ENCODE results near the gene STOML1.
A peak's percentile ranks its signal among the peaks of the same experiment; 100 is the strongest.

Gene STOML1, protein sequence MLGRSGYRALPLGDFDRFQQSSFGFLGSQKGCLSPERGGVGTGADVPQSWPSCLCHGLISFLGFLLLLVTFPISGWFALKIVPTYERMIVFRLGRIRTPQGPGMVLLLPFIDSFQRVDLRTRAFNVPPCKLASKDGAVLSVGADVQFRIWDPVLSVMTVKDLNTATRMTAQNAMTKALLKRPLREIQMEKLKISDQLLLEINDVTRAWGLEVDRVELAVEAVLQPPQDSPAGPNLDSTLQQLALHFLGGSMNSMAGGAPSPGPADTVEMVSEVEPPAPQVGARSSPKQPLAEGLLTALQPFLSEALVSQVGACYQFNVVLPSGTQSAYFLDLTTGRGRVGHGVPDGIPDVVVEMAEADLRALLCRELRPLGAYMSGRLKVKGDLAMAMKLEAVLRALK

DNA sequence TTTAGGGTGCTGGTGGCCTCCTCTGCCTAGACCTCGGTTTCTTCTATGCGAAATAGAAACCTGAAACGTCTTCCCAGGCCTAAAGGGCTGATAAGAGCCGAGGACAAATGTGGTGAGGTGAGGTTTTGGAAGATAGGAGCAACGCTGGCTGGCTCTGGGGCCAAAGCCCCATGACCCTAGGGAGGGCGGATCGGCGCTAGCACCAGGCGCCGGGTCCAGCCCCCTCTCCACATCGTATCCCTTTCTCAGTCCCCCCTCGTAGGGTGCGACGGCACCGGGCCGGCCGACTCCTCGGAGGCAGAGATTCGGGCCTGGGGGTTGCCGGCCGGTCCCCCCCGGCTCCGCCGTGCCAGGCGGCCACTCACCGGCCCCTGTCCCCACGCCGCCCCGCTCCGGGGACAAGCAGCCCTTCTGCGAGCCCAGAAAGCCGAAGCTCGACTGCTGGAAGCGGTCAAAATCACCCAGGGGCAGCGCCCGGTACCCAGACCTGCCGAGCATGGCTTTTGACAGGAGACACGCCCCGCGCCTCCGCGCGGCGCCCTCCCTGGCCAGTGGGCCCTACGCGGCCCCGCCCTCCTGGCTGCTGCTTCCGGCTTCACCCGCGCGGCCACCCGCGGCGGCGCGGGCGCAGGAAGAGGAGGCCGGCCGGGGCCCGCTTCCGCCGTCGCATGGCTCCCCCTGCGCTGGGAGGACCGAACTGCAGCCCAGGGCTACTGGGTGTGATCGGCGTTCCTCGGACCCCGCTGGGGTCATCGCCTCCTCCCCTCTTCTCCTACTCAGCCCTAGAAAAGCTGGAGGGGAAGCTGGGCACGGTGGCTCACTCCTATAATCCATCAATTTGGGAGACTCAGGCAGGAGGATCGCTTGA is at the start of gene STOML1:
Gene STOML1 (minus strand): TSS at position 570 of the 868 bp plus-strand sequence. CDS start 72 bp downstream, at position 498.
- peak; percentile 73 for DNase-seq

DNA sequence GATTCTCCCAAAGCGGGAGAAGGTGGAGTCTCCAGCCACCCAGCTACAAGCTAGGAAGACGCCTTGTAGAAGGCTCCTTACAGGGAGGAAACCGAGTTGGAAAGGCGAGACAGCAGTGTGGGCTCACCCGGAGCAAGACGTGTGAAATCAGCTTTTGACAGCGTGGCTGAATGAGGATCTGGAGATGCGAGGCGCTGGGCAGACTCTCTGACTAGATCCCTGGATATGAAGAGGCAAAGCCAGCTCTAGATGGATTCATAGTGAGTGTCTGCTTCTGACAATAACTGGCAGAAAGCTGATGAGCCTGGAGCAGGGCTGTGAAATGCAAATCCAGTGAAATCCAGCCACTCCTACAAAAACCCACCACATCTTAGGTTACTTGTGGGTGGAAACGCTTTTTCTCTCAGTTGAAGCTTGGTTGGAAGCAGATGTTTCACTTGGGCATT is 49.2 kb upstream of the STOML1 start:
- no peak for DNase-seq

DNA sequence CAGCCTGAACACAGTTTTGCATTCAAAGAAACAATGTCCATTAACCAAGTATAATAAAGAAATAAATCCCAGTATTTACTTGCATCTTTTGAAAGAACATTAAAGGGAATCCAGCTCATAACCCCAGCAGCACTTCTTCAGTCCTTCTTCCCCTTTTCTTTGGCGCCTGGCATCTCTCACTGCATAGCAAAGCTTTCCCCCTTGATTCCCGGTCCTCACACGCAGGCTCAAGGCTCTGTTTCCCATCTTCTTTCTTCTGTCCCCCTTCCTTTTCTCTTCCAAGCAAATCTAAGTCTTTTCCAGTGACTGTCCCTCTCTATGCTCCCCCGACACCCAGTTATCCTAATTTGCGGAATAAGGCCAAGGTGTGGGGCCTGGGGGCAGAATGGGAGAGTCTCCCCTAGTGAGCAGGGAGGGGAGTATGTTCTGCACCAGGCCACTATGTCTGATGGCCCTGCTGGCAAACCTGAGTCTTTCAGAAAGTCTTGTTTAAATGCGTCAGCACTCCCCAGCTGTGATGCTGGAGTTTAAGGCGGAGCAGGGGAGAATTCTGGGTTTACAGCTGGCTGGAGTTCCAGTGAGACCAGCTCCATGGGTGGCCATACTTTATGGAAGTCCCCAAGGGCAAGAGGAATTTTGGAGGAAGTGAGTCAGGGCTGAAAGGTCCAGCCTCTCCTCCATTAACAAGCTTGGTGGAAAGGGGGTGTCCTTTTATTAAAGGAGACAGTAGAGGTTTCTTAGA is 48.2 kb upstream of the STOML1 start:
- DNase-seq = peak; percentile 18

DNA sequence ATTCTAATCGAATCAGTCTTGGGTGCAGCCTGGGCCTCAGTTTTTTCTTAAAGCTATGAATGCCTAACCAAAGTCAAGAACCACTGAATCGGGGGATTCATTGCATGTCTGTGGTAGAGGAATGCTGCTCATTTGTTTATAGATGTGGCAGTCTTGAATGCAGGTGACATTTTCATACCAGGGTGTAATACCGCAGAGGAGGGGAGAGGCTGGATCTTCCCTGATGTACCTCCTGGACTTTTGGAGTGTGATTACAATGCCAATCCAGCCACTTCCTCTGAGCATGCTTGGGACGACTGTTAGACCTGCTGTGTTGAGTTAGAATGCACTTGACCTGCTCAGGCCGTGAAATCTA is 47.5 kb upstream of the STOML1 start:
- DNase-seq = no peak

DNA sequence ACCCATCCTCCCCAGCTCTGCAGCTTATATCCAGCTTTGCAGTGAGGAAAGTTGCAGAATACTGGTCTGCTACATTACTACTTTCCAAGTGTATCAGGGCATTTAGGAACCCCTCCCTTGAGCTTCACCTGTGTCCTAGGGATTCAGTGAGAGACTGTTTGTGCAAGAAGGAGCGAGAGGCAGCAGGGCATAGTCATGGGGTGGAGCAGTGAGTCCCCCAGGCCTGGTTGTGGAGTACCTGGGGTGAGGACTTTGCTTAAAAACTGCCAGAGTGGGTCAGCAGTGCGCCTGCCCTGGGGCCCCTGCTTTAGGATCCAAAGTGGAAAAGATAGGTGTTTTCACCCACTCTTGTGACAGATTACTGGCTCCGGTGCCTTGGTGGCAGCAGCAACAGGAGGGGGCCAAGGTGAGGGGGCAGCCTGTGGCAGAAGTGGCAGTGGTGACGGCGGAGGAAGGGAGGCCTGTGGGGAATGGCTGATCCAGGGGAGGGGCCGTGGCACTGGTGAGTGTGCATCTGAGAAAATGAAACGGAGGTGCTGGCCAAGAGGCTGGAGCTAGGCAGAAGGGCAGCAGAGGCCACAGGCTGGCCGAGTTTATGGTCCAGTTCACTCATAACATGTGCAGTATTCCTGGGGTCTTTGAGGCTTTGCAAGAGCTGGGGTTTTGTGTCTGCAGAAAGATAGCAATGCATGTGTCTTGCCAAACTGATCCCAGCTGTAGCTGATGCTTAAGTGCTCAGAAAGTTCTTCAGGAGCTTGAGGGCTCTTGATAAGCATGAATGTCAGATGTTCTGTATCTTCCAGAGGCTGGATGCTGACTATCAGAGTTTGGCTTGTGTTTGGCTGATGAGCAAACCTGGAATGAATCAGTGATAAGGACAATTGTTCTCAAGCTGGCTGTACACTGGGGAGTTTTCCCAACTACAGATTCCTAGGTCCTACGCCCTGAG is 46.9 kb upstream of the STOML1 start:
- DNase-seq = no peak

GRCh38 chr15:74037171-74038117 is 45.3 kb upstream of the STOML1 start:
- no peak for DNase-seq

GRCh38 chr15:74036271-74037170 is 44.4 kb upstream of the STOML1 start:
- no peak for DNase-seq

DNA sequence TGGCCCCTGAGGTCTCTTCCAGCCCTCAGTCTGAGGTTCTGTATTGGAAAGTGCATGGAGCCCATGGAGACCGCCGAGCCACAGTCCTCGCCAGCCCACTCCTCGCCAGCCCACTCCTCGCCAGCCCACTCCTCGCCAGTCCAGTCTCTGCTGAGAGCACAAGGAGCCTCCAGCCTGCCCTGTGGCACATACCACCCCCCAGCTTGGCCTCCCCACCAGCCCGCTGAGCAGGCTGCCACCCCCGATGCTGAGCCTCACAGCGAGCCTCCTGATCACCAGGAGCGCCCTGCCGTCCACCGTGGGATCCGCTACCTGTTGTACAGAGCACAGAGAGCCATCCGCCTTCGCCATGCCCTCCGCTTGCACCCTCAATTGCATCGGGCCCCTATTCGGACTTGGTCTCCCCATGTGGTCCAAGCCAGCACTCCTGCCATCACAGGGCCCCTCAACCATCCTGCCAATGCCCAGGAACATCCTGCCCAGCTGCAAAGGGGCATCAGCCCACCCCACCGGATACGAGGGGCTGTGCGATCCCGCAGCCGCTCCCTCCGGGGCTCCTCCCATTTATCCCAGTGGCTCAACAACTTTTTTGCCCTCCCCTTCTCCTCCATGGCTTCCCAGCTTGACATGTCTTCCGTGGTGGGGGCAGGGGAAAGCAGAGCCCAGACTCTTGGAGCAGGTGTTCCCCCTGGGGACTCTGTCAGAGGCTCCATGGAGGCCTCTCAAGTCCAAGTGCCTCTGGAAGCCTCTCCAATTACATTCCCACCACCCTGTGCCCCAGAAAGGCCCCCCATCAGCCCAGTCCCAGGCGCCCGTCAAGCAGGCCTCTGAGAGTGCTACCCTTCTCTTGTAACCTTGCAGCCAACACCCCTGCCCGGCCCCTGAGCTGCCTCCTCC is 43.3 kb upstream of the STOML1 start:
- DNase-seq = no peak

GRCh38 chr15:74034206-74034755 is 42.2 kb upstream of the STOML1 start:
- no peak for DNase-seq

DNA sequence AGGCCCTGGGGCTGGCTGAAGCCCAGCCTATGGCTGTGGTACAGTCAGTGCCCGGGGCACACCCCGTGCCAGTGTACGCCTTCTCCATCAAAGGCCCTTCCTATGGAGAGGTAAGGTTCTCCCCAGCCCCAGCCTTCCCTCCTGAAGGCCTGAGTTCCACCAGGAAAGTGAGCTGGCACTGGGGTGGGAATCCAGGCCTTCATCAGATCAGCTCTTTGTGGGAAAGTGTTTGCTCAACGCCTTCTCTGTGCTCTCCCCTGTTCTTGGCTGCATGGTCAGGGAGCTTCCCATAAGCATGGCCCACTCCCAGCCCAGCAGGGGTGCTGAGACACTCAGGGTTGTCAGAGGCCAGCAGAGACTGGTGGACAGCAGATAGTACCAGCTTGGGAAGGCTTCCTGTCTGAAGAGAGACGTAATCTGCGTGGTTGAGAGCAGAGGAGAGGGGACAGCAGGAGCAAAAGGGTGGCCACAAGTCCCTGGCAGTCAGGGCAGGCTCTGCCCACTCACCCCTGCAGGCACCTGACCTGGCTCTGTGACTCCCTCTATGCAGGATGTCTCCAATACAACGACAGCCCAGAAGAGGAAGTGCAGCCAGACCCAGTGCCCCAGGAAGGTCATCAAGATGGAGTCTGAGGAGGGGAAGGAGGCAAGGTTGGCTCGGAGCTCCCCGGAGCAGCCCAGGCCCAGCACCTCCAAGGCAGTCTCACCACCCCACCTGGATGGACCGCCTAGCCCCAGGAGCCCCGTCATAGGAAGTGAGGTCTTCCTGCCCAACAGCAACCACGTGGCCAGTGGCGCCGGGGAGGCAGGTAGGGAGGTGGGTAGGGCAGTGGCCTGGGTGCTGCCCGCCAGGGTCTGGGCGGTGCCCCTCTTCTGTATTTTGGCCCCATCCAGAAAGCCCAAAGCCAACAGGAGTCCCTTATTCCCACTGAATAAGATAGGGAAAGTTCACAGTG is 40.8 kb upstream of the STOML1 start:
- no peak for DNase-seq

DNA sequence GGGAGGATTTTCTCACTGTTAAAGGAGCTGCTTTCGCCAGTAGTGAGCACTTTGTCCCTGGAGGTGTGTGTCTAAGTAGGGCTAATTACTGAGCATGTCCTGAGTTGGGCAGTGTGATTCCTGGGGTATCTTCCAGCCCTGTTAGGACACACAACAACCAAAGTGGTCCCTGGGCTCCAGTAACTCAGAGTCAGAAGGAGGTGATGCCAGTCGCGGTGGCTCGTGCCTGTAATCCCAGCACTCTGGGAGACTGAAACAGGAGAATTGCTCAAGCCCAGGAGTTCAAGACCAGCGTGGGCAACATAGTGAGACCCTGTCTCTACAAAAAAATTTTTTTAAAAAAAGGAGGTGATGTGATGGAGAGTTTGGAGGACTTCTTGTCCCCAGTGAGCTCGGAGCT is 40.0 kb upstream of the STOML1 start:
- no peak for DNase-seq

DNA sequence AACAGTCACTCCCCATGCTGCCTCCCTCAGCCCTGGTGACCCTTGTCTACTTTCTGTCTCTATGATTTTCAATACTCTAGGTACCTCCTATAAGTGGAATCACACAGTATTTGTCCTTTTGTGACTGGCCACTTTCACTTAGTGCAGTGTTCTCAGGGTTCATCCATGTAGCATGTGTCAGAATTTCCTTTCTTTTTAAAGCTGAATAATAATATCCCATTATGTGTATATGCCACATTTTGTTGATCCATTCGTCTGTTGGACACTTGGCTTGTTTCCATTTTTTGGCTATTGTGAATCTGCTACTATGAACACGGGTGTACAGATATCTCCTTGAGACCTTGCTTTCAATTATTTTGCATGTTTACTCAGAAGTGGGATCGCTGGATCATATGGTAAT is 36.6 kb upstream of the STOML1 start:
- DNase-seq = no peak

DNA sequence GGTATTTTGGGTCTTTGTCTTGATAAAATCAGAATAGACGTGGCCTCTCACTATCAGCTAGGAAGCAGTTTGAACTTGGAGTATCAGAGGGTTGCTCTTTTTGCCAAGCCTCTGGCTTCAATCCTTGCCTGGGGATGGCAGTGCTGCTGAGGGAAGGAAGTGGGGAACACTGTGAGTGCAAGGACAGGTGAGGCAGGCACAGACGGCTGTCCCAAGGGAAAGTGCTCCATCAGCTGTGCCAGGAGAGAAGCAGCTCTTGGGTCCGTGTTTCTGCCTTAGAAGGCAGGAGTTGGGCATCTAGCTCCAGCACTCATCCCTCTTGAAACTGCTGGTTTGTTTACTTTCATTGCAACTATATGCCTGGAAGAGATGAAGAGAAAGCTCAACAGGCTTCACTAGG is 35.6 kb upstream of the STOML1 start:
- DNase-seq = no peak

- no peak for DNase-seq
These were observed 33.3 kb upstream of the STOML1 start for GRCh38 chr15:74025436-74025835.

DNA sequence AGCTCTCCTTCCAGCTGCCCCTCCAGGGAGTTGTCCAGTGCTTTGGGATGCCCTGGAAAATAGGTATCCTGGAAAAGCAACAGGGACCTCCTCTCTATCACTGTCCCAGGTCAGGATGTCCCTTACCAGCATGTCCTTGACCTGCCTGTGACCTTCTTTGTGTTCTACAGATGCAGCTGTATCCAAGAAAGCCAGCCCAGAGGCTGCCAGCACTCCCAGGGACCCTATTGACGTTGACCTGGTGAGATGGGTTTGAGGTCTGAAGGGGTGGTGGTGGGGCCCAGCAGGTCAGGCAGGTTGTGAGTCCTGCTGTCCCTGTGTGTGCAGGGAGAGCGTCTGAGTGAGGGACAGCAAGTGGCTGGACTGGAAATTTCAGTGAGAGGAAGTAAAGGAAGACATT is 32.6 kb upstream of the STOML1 start:
- no peak for DNase-seq

DNA sequence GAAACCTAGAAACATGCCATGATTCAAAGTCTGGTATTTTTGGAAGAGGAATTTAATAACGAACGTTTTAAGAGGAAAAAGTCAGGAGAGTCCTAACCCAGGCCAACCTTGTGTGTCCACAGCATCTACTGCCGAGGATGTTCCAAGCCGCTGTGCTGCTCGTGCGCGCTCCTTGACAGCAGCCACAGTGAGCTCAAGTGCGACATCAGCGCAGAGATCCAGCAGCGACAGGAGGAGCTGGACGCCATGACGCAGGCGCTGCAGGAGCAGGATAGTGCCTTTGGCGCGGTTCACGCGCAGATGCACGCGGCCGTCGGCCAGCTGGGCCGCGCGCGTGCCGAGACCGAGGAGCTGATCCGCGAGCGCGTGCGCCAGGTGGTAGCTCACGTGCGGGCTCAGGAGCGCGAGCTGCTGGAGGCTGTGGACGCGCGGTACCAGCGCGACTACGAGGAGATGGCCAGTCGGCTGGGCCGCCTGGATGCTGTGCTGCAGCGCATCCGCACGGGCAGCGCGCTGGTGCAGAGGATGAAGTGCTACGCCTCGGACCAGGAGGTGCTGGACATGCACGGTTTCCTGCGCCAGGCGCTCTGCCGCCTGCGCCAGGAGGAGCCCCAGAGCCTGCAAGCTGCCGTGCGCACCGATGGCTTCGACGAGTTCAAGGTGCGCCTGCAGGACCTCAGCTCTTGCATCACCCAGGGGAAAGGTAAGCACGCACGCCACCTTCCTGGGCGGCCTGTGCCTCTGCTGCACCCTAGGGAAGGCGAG is 30.8 kb upstream of the STOML1 start:
- DNase-seq = no peak

Measured in amniotic stem cell (primary cell).